ENCODE results near the gene PKN2. TPM values are rescaled to one million over a fixed set of nuclear protein-coding genes. Genes with fewer than 3 reads are reported as not detected.

The PKN2 gene
- total RNA-seq, 1 donor from 2014 or later, result 37.5 TPM

- Histone ChIP-seq H2AFZ (ENCODE audit: low read depth, low read length) (no peak overlapping the region), H3K79me2 (ENCODE audit: insufficient read depth, low read length) (peaks cover 4% of the 10 kb centered on the region), H3K27me3 (ENCODE audit: insufficient read depth, low read length) (no peaks in the 10 kb centered on the region), H3K4me1 (ENCODE audit: insufficient read depth, low read length) (peaks cover 12% of the 10 kb centered on the region), H3K4me3 (ENCODE audit: insufficient read depth, low read depth, low read length) (no peak overlapping the region), H4K20me1 (ENCODE audit: insufficient read depth, low read length) (peaks cover 11% of the 10 kb centered on the region), H3K36me3 (ENCODE audit: insufficient read depth, low read length) (no peaks in the 10 kb centered on the region), H3K9me3 (ENCODE audit: insufficient read depth, low read depth, low read length) (no peaks in the 10 kb centered on the region), H3K27ac (ENCODE audit: low read depth, low read length) (no peak overlapping the region), H3K4me2 (ENCODE audit: low read length) (no peak overlapping the region), H3K9ac (ENCODE audit: low read length) (no peak overlapping the region)
- DNase-seq (ENCODE audit: low read depth) (no peak), FAIRE-seq (no peak)
- TF ChIP-seq EZH2 (IDR thresholded peaks at IDR 0.05; ENCODE audit: insufficient read depth, low read length), result no peak
- no peak for TF ChIP-seq CTCF (IDR thresholded peaks at IDR 0.05; ENCODE audit: insufficient read depth, low read depth, low read length)
- H3K4me1 Mint-ChIP-seq (ENCODE audit: low read depth, unreplicated experiment), result peaks cover 13% of the 10 kb centered on the region
- no peaks in the 10 kb centered on the region for H3K9me3 Mint-ChIP-seq (ENCODE audit: unreplicated experiment)
- H3K4me3 Mint-ChIP-seq (ENCODE audit: unreplicated experiment), result no peak overlapping the region
- H3K36me3 Mint-ChIP-seq (ENCODE audit: low read depth, unreplicated experiment), result peaks cover 15% of the 10 kb centered on the region
- no peaks in the 10 kb centered on the region for H3K27me3 Mint-ChIP-seq (ENCODE audit: low read depth, unreplicated experiment)
- no peak overlapping the region for H3K27ac Mint-ChIP-seq (ENCODE audit: unreplicated experiment)
Observed at GRCh38 chr1:88777604-88778149, 93.6 kb downstream of the PKN2 start.

GRCh38 chr1:88779880-88780279 is 95.8 kb downstream of the PKN2 start:
- Histone ChIP-seq H3K36me3 (ENCODE audit: insufficient read depth, low read length) (no peaks in the 10 kb centered on the region), H3K9me3 (ENCODE audit: insufficient read depth, low read depth, low read length) (no peaks in the 10 kb centered on the region), H2AFZ (ENCODE audit: low read depth, low read length) (no peak overlapping the region), H3K27ac (ENCODE audit: low read depth, low read length) (no peak overlapping the region), H3K27me3 (ENCODE audit: insufficient read depth, low read length) (no peaks in the 10 kb centered on the region), H3K9ac (ENCODE audit: low read length) (no peak overlapping the region), H3K4me3 (ENCODE audit: insufficient read depth, low read depth, low read length) (no peak overlapping the region), H3K4me1 (ENCODE audit: insufficient read depth, low read length) (no peaks in the 10 kb centered on the region), H4K20me1 (ENCODE audit: insufficient read depth, low read length) (no peaks in the 10 kb centered on the region), H3K4me2 (ENCODE audit: low read length) (no peak overlapping the region), H3K79me2 (ENCODE audit: insufficient read depth, low read length) (peaks cover under 1% of the 10 kb centered on the region)
- Mint-ChIP-seq H3K36me3 (ENCODE audit: low read depth, unreplicated experiment) (peaks cover 18% of the 10 kb centered on the region), H3K4me3 (ENCODE audit: unreplicated experiment) (no peak overlapping the region), H3K4me1 (ENCODE audit: low read depth, unreplicated experiment) (no peaks in the 10 kb centered on the region), H3K27me3 (ENCODE audit: low read depth, unreplicated experiment) (no peaks in the 10 kb centered on the region), H3K27ac (ENCODE audit: unreplicated experiment) (no peak overlapping the region), H3K9me3 (ENCODE audit: unreplicated experiment) (no peaks in the 10 kb centered on the region)
- no peak for TF ChIP-seq EZH2 (IDR thresholded peaks at IDR 0.05; ENCODE audit: insufficient read depth, low read length)
- TF ChIP-seq CTCF (IDR thresholded peaks at IDR 0.05; ENCODE audit: insufficient read depth, low read depth, low read length), result no peak
- DNase-seq (ENCODE audit: low read depth) (no peak), FAIRE-seq (no peak)

GRCh38 chr1:88780485-88780884 is 96.4 kb downstream of the PKN2 start:
- TF ChIP-seq CTCF (IDR thresholded peaks at IDR 0.05; ENCODE audit: insufficient read depth, low read depth, low read length), result no peak
- no peak for TF ChIP-seq EZH2 (IDR thresholded peaks at IDR 0.05; ENCODE audit: insufficient read depth, low read length)
- Mint-ChIP-seq H3K9me3 (ENCODE audit: unreplicated experiment) (no peaks in the 10 kb centered on the region), H3K27ac (ENCODE audit: unreplicated experiment) (no peak overlapping the region), H3K27me3 (ENCODE audit: low read depth, unreplicated experiment) (no peaks in the 10 kb centered on the region), H3K4me1 (ENCODE audit: low read depth, unreplicated experiment) (no peaks in the 10 kb centered on the region), H3K4me3 (ENCODE audit: unreplicated experiment) (no peak overlapping the region), H3K36me3 (ENCODE audit: low read depth, unreplicated experiment) (peaks cover 18% of the 10 kb centered on the region)
- no peaks in the 10 kb centered on the region for H3K4me1 ChIP-seq (ENCODE audit: insufficient read depth, low read length)
- H3K9ac ChIP-seq (ENCODE audit: low read length), result no peak overlapping the region
- H3K9me3 ChIP-seq (ENCODE audit: insufficient read depth, low read depth, low read length), result no peaks in the 10 kb centered on the region
- no peaks in the 10 kb centered on the region for H3K27me3 ChIP-seq (ENCODE audit: insufficient read depth, low read length)
- FAIRE-seq (no peak), DNase-seq (ENCODE audit: low read depth) (no peak)
- no peaks in the 10 kb centered on the region for H3K36me3 ChIP-seq (ENCODE audit: insufficient read depth, low read length)
- no peak overlapping the region for H2AFZ ChIP-seq (ENCODE audit: low read depth, low read length)
- H3K79me2 ChIP-seq (ENCODE audit: insufficient read depth, low read length), result no peaks in the 10 kb centered on the region
- H3K27ac ChIP-seq (ENCODE audit: low read depth, low read length), result no peak overlapping the region
- H3K4me2 ChIP-seq (ENCODE audit: low read length), result no peak overlapping the region
- H3K4me3 ChIP-seq (ENCODE audit: insufficient read depth, low read depth, low read length), result no peak overlapping the region
- H4K20me1 ChIP-seq (ENCODE audit: insufficient read depth, low read length), result no peaks in the 10 kb centered on the region

Data from astrocyte (in vitro differentiated cells and primary cell).